GM23338 (cell line): Measurements from ENCODE around the gene USP10. TPM values are rescaled to one million over a fixed set of nuclear protein-coding genes. Genes with fewer than 3 reads are reported as not detected.

ENCODE experiments used
- ATAC-seq: fragments of 200-7000 bp; cut with Tn5 transposase; 3 replicates; pipeline ENCODE4 v1.9.1; 2020
- DNase-seq: peaks from one replicate; pipeline ENCODE4 v3.0.0-alpha.2; 2015; ENCODE audit warnings: low spot score
- H2AFZ ChIP-seq: fragments of 200-600 bp; sonication (generic); 2 replicates; pipeline ENCODE4 v1.8.0; 2016; ENCODE audit warnings: antibody characterized with exemption, mild to moderate bottlenecking, moderate library complexity
- H3F3A ChIP-seq: fragments of 200-600 bp; sonication (generic); replicated peaks from 2 replicates; pipeline ENCODE4 v1.8.0; 2017; ENCODE audit warnings: antibody characterized with exemption, mixed run types, low read depth
- H3K27ac ChIP-seq: fragments of 200-600 bp; sonication (generic); 2 replicates; pipeline ENCODE4 v1.6.1; 2016; ENCODE audit warnings: low read depth
- H3K27me3 ChIP-seq: fragments of 200-600 bp; sonication (generic); 2 replicates; pipeline ENCODE4 v1.8.0; 2016; ENCODE audit warnings: mild to moderate bottlenecking, mixed run types, moderate library complexity; ENCODE audit not compliant: insufficient read depth
- H3K36me3 ChIP-seq: fragments of 200-600 bp; sonication (generic); 2 replicates; pipeline ENCODE4 v1.8.0; 2016; ENCODE audit warnings: mild to moderate bottlenecking; ENCODE audit not compliant: insufficient read depth
- H3K4me1 ChIP-seq: fragments of 200-600 bp; sonication (generic); 2 replicates; pipeline ENCODE4 v1.8.0; 2016; ENCODE audit warnings: mild to moderate bottlenecking, moderate library complexity; ENCODE audit not compliant: insufficient read depth
- H3K4me2 ChIP-seq: fragments of 200-600 bp; sonication (generic); 2 replicates; pipeline ENCODE4 v1.7.1; 2017; ENCODE audit warnings: mixed run types
- H3K4me3 ChIP-seq: fragments of 200-600 bp; sonication (generic); 2 replicates; pipeline ENCODE4 v1.6.1; 2016; ENCODE audit warnings: mixed run types
- H3K79me2 ChIP-seq: fragments of 200-600 bp; sonication (generic); replicated peaks from 2 replicates; pipeline ENCODE4 v1.8.0; 2017; ENCODE audit warnings: mild to moderate bottlenecking; ENCODE audit not compliant: insufficient read depth
- H3K9me2 ChIP-seq: fragments of 200-600 bp; sonication (generic); 2 replicates; pipeline ENCODE4 v1.8.0; 2017; ENCODE audit not compliant: insufficient read depth
- H4K20me1 ChIP-seq: fragments of 200-600 bp; sonication (generic); replicated peaks from 2 replicates; pipeline ENCODE4 v1.8.0; 2017; ENCODE audit warnings: mild to moderate bottlenecking; ENCODE audit not compliant: insufficient read depth
- H3K27ac Mint-ChIP-seq: 2 replicates; pipeline ENCODE4 v1.8.0; 2020; ENCODE audit warnings: inconsistent platforms, mild to moderate bottlenecking, moderate library complexity, mixed read lengths
- H3K27me3 Mint-ChIP-seq: 3 replicates; pipeline ENCODE4 v1.8.0; 2022; ENCODE audit warnings: low read depth, mild to moderate bottlenecking, moderate library complexity, mixed read lengths, inconsistent platforms; ENCODE audit not compliant: insufficient read depth, poor library complexity
- H3K36me3 Mint-ChIP-seq: 3 replicates; pipeline ENCODE4 v1.8.0; 2021; ENCODE audit warnings: low read depth, mild to moderate bottlenecking, inconsistent platforms, moderate library complexity, mixed read lengths
- H3K4me1 Mint-ChIP-seq: 3 replicates; pipeline ENCODE4 v1.8.0; 2020; ENCODE audit warnings: mild to moderate bottlenecking, inconsistent platforms, mixed read lengths
- H3K4me3 Mint-ChIP-seq: 3 replicates; pipeline ENCODE4 v1.8.0; 2021; ENCODE audit warnings: moderate library complexity, mild to moderate bottlenecking, inconsistent platforms, mixed read lengths
- H3K9me3 Mint-ChIP-seq: 3 replicates; pipeline ENCODE4 v1.8.0; 2020; ENCODE audit warnings: moderate library complexity, mild to moderate bottlenecking, inconsistent platforms, mixed read lengths
- CREB1 ChIP-seq: fragments of 250-450 bp; sonication (Bioruptor Pico); IDR thresholded peaks from 2 replicates; pipeline ENCODE4 v1.5.0; 2020; ENCODE audit warnings: low read depth, mild to moderate bottlenecking, moderate library complexity
- CTCF ChIP-seq, 2 experiments: fragments of 200-600 bp in 1 of 2; sonication (generic) in 1 of 2; conservative IDR thresholded peaks; 2 replicates each; pipeline versions ENCODE4 v1.5.1 to v1.6.1; 2016 to 2017; ENCODE audit warnings: antibody characterized with exemption in 2 of 2, low read depth in 2 of 2, mild to moderate bottlenecking in 2 of 2, moderate library complexity in 1 of 2
- ETS1 ChIP-seq: IDR thresholded peaks from 2 replicates; pipeline ENCODE4 v1.6.1; 2016; ENCODE audit warnings: antibody characterized with exemption
- EZH2 ChIP-seq: fragments of 200-600 bp; sonication (generic); IDR thresholded peaks from one replicate; pipeline ENCODE4 v1.8.0; 2017; ENCODE audit warnings: antibody characterized with exemption, mild to moderate bottlenecking, low read depth; ENCODE audit not compliant: unreplicated experiment
- EZH2phosphoT487 ChIP-seq: fragments of 200-600 bp; sonication (generic); IDR thresholded peaks from one replicate; pipeline ENCODE4 v1.8.1; 2018; ENCODE audit warnings: antibody characterized with exemption; ENCODE audit not compliant: unreplicated experiment
- JUNB ChIP-seq: IDR thresholded peaks from one replicate; pipeline ENCODE4 v1.6.1; 2016; ENCODE audit warnings: antibody characterized with exemption; ENCODE audit not compliant: unreplicated experiment
- NANOG ChIP-seq: IDR thresholded peaks from 2 replicates; pipeline ENCODE4 v1.6.1; 2016; ENCODE audit warnings: antibody characterized with exemption, borderline replicate concordance
- POLR2AphosphoS5 ChIP-seq: IDR thresholded peaks from 2 replicates; pipeline ENCODE4 v1.6.1; 2016; ENCODE audit warnings: antibody characterized with exemption, low read depth
- REST ChIP-seq: IDR thresholded peaks from one replicate; pipeline ENCODE4 v1.6.1; 2018; ENCODE audit warnings: antibody characterized with exemption; ENCODE audit not compliant: unreplicated experiment
- STAT1 ChIP-seq: IDR thresholded peaks from one replicate; pipeline ENCODE4 v1.6.1; 2016; ENCODE audit warnings: antibody characterized with exemption; ENCODE audit not compliant: unreplicated experiment
- ZNF114 ChIP-seq: fragments of 250-450 bp; sonication (Bioruptor Pico); IDR thresholded peaks from 2 replicates; pipeline ENCODE4 v1.5.0; 2020; ENCODE audit warnings: mild to moderate bottlenecking, moderate library complexity
- ZNF331 ChIP-seq: fragments of 250-450 bp; sonication (Bioruptor Pico); IDR thresholded peaks from 2 replicates; pipeline ENCODE4 v1.5.0; 2020; ENCODE audit warnings: low read depth, mild to moderate bottlenecking, moderate library complexity
- ZNF462 ChIP-seq: fragments of 250-450 bp; sonication (Bioruptor Pico); IDR thresholded peaks from 2 replicates; pipeline ENCODE4 v1.5.0; 2020; ENCODE audit warnings: mild to moderate bottlenecking, moderate library complexity
- polyA plus RNA-seq: library from polyadenylated mRNA; unstranded; fragments of >200 nt; fragmentation: Nextera tagmentation; extraction: Ambion mirVana; gene quantifications from 2 replicates; pipeline ENCODE4 v1.2.1, GENCODE V29; 2016
- total RNA-seq: library from RNA; depleted of rRNA; stranded (reverse); fragments of >200 nt; shearing (Covaris generic); gene quantifications from 2 replicates; pipeline ENCODE4 v1.2.3, GENCODE V29; 2014

Gene USP10
- total and polyA plus RNA-seq, 2 experiments from 2014 or later = 158 to 194 TPM

- Mint-ChIP-seq H3K27ac (peak overlapping the region; percentile 65; the same call in 1 of the 2 replicates), H3K4me1 (no peaks in the 10 kb centered on the region), H3K4me3 (no peak overlapping the region), H3K36me3 (peaks cover 93% of the 10 kb centered on the region), H3K9me3 (no peaks in the 10 kb centered on the region), H3K27me3 (peaks cover 4% of the 10 kb centered on the region)
- peaks cover 68% of the 10 kb centered on the region for H3K79me2 ChIP-seq
- no peak overlapping the region for H3K27ac ChIP-seq
- H3K36me3 ChIP-seq = peaks cover 60% of the 10 kb centered on the region
- H3K4me3 ChIP-seq = no peak overlapping the region
- H3K4me2 ChIP-seq = no peak overlapping the region
- no peaks in the 10 kb centered on the region for H3K9me2 ChIP-seq
- H3K27me3 ChIP-seq = no peaks in the 10 kb centered on the region; the same call in 1 of the 2 replicates
- no peak overlapping the region for H2AFZ ChIP-seq
- ATAC-seq (no peak), DNase-seq (no peak)
- H3K4me1 ChIP-seq = no peaks in the 10 kb centered on the region
- peaks cover 31% of the 10 kb centered on the region for H4K20me1 ChIP-seq
- peaks cover 10% of the 10 kb centered on the region; the same call in 1 of the 2 replicates for H3F3A ChIP-seq
- TF ChIP-seq ZNF114 = no peak
- no peak for TF ChIP-seq ZNF331 (CRISPR knock-in tag)
- TF ChIP-seq EZH2 = no peak
- TF ChIP-seq CREB1 (CRISPR knock-in tag) = no peak
- TF ChIP-seq CTCF (conservative IDR thresholded peaks at IDR 0.05; ENCODE audit: low read depth in 2 of 2) = no peak
- no peak for TF ChIP-seq ETS1
- TF ChIP-seq JUNB = no peak
- no peak for TF ChIP-seq NANOG
- no peak for TF ChIP-seq ZNF462 (CRISPR knock-in tag)
- no peak for TF ChIP-seq REST
- TF ChIP-seq STAT1 = no peak
- TF ChIP-seq POLR2AphosphoS5 = no peak
- no peak for TF ChIP-seq EZH2phosphoT487
Measured at GRCh38 chr16:84765616-84766580, 66.1 kb downstream of the USP10 start.
